Lung (tissue), 12 donors: Measurements from ENCODE around the gene AUTS2. TPM values are rescaled to one million over a fixed set of nuclear protein-coding genes. Genes with fewer than 3 reads are reported as not detected.

Source experiments
- ATAC-seq: fragments of 200-7000 bp; cut with Tn5 transposase; one replicate; pipeline ENCODE4 v1.9.1; 2020; ENCODE audit warnings: moderate number of reproducible peaks; ENCODE audit not compliant: insufficient read depth, low FRiP score
- DNase-seq, 3 donors: peaks; one replicate each; pipeline ENCODE4 v3.0.0-alpha.2; 2013 to 2017
- H3K27ac ChIP-seq, 2 donors: one replicate each; pipeline ENCODE4 v1.5.1; 2013; ENCODE audit warnings: mild to moderate bottlenecking in 2 of 2, moderate library complexity in 2 of 2, control low read depth in 1 of 2, inconsistent platforms in 1 of 2, low read depth in 1 of 2, low read length in 1 of 2
- H3K27me3 ChIP-seq, 3 donors: one replicate each; pipeline ENCODE4 v1.5.1; 2013; ENCODE audit warnings: low read length in 2 of 3; ENCODE audit not compliant: control insufficient read depth in 3 of 3, insufficient read depth in 3 of 3
- H3K36me3 ChIP-seq, 4 donors: one replicate each; pipeline ENCODE4 v1.5.1; 2013; ENCODE audit warnings: low read length in 4 of 4, mild to moderate bottlenecking in 1 of 4, moderate library complexity in 1 of 4; ENCODE audit not compliant: control insufficient read depth in 4 of 4, insufficient read depth in 4 of 4
- H3K4me1 ChIP-seq, 5 donors: one replicate each; pipeline ENCODE4 v1.5.1; 2013; ENCODE audit warnings: low read length in 5 of 5, mild to moderate bottlenecking in 2 of 5, moderate library complexity in 1 of 5; ENCODE audit not compliant: control insufficient read depth in 5 of 5, insufficient read depth in 5 of 5
- H3K4me3 ChIP-seq: one replicate; pipeline ENCODE4 v1.5.1; 2013; ENCODE audit warnings: mild to moderate bottlenecking, control low read depth, moderate library complexity
- H3K9ac ChIP-seq, 2 donors: one replicate each; pipeline ENCODE4 v1.5.1; 2013; ENCODE audit warnings: low read length in 2 of 2, control low read depth in 1 of 2; ENCODE audit not compliant: insufficient read depth in 1 of 2
- H3K9me3 ChIP-seq, 4 donors: one replicate each; pipeline ENCODE4 v1.5.1; 2013; ENCODE audit warnings: low read length in 3 of 4, mild to moderate bottlenecking in 1 of 4, moderate library complexity in 1 of 4; ENCODE audit not compliant: control insufficient read depth in 4 of 4, insufficient read depth in 3 of 4
- CTCF ChIP-seq: IDR thresholded peaks from 2 replicates; pipeline ENCODE4 v1.5.1; 2012; ENCODE audit warnings: mild to moderate bottlenecking; ENCODE audit errors: control extremely low read depth, extremely low read depth
- WGBS, 2 donors: extraction: QIAGEN DNeasy Blood & Tissue Kit; methylation state at CpG; one replicate each; pipeline ENCODE4 v1.1.7; 2013; 5-methylcytosine and 5-hydroxymethylcytosine counted together
- polyA plus RNA-seq, 2 donors: library from polyadenylated mRNA; stranded (reverse); fragments of 200-250 nt; gene quantifications; one replicate each; pipeline ENCODE4 v1.2.1, GENCODE V29; 2013
- total RNA-seq, 2 donors: library from RNA; depleted of rRNA in 1 of 2; stranded (reverse); fragments of >200 nt in 1 of 2; gene quantifications; one replicate each; pipeline ENCODE4 v1.2.1, GENCODE V29; 2014 to 2021
- donor health status: control.
- donor health status: control.
- donor health status: Bipolar disorder and iron deficiency.
- donor health status: healthy.
- donor health status: DM: yes; HTN: yes; CAD: no.

The AUTS2 gene
- total and polyA plus RNA-seq, 4 donors = 11.8 to 115 (median 40.6) TPM

DNA sequence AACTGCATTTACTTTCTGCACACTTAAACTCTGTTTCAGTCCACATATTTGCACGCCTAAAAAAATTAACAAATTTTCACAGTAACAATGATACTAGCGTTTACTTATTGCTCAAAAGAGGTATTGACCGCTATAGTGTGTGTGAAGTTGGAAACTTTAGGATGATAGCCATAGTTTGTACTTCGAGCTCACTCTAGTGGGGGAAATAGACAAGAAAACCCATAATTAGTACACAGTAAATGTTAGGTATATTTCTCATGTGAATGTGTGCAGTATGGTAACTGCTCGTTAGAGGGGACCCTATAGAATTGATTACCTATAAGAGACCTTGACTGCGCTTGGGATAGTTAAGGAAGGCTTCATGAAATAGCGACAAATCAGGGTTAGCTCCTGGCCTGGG lies 238.4 kb downstream of the AUTS2 start:
- no peak overlapping the region for H3K9ac ChIP-seq
- WGBS, 2 donors = 90 to 93% methylated on average over 7 of the region's 7 CpGs
- no peak overlapping the region for H3K27ac ChIP-seq
- ATAC-seq = no peak
- no peaks in the 10 kb centered on the region for H3K36me3 ChIP-seq
- H3K4me1 ChIP-seq = no peaks in the 10 kb centered on the region
- no peak for TF ChIP-seq CTCF
- H3K27me3 ChIP-seq = no peaks in the 10 kb centered on the region
- no peaks in the 10 kb centered on the region for H3K9me3 ChIP-seq
- peak in 1 of 3 donors; percentile 24 for DNase-seq
- H3K4me3 ChIP-seq = no peak overlapping the region

DNA sequence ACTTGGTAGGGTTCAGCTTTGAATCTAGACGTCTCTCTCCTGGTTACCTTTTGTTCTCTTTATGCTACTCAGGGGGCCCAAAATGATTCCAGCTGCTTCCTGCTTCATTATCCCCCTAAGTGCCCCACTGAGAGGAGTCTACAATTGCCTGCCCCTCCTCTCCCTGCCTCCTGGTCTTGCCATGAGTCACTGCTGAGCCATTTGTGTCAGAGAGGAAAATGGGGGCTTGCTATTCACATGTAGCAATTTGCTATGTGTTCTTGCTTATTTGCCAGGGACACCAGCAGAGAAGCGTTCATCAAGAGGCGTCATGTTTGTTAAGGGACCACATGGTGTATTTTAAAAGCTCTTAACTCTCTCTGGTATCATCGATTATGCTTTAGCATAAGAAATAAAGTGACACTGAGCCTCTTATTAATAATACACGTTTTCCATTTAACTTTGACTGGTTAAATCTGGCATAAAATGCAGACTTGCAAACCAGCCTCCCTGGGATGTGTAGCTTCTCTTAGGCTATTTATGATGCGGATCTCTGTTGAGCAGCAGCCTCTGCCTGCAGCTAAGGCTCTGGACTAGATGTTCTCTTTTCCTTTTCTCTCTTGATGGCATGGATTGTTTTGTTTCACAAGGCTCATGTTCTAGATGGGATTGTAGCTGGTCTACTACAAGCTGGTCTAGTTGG lies 239.3 kb downstream of the AUTS2 start:
- DNase-seq (no peak), ATAC-seq (no peak)
- H3K36me3 ChIP-seq = no peaks in the 10 kb centered on the region
- H3K27ac ChIP-seq = no peak overlapping the region
- no peaks in the 10 kb centered on the region for H3K9me3 ChIP-seq
- no peak overlapping the region for H3K4me3 ChIP-seq
- no peak overlapping the region for H3K9ac ChIP-seq
- H3K4me1 ChIP-seq = no peaks in the 10 kb centered on the region
- no peak for TF ChIP-seq CTCF
- no peaks in the 10 kb centered on the region for H3K27me3 ChIP-seq
- 85 to 86% methylated on average over 6 of the region's 6 CpGs for WGBS, 2 donors

- no peak overlapping the region for H3K27ac ChIP-seq
- no peak overlapping the region for H3K9ac ChIP-seq
- H3K4me1 ChIP-seq = no peaks in the 10 kb centered on the region
- H3K9me3 ChIP-seq = no peaks in the 10 kb centered on the region
- no peak for DNase-seq
- H3K36me3 ChIP-seq = no peaks in the 10 kb centered on the region
- WGBS, 2 donors = 93 to 97% methylated on average over 2 of the region's 2 CpGs
- H3K4me3 ChIP-seq = no peak overlapping the region
- no peaks in the 10 kb centered on the region for H3K27me3 ChIP-seq
- no peak for TF ChIP-seq CTCF
- ATAC-seq = no peak
Measured at GRCh38 chr7:69839782-69840181, 241.5 kb downstream of the AUTS2 start.

DNA sequence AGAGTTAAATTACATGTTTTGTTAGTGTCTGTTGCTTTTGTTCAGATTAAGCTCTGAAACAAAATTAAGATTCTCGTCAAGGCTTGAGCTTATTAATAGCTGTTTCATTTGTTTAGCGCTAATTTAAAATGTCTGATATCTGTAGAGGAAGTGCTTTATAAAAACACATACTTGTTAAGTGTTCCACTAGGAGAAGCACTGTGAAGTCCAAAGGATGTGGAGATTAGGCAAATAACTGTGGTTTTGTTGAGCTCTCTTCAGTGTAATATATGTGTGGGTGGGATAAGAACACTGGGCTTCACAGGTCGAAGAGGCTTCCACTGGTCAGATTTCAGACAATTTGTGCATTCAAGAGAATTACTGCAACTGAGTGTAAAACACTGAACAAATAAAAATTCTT lies 242.0 kb downstream of the AUTS2 start:
- no peaks in the 10 kb centered on the region for H3K4me1 ChIP-seq
- no peak for TF ChIP-seq CTCF
- H3K9me3 ChIP-seq = no peaks in the 10 kb centered on the region
- 53 to 73% methylated on average over 3 of the region's 3 CpGs for WGBS, 2 donors
- H3K27me3 ChIP-seq = no peaks in the 10 kb centered on the region
- H3K36me3 ChIP-seq = no peaks in the 10 kb centered on the region
- ATAC-seq = no peak
- no peak overlapping the region for H3K4me3 ChIP-seq
- no peak overlapping the region for H3K27ac ChIP-seq
- H3K9ac ChIP-seq = no peak overlapping the region
- no peak for DNase-seq
